Vagina (tissue), 2 donors: ENCODE data around the gene DIS3. TPM values are rescaled to one million over a fixed set of nuclear protein-coding genes. Genes with fewer than 3 reads are reported as not detected.
A peak's percentile ranks its signal among the peaks of the same experiment; 100 is the strongest.
"Not testable (repeated sequence)": the region's sequence is repeated elsewhere in the genome, so short reads cannot be mapped to it uniquely, and the experiment has no call there.

Experiments
- DNase-seq, 2 donors: peaks; one replicate each; pipeline ENCODE4 v3.0.0-alpha.2; 2017; ENCODE audit errors: extremely low spot score in 2 of 2
- H3K27ac ChIP-seq: fragments of 200-600 bp; sonication (generic); one replicate; pipeline ENCODE4 v1.5.1; 2019
- H3K27me3 ChIP-seq: fragments of 200-600 bp; sonication (generic); one replicate; pipeline ENCODE4 v1.5.1; 2019
- H3K36me3 ChIP-seq, 2 donors: fragments of 200-600 bp; sonication (generic); one replicate each; pipeline ENCODE4 v1.5.1; 2017 to 2019
- H3K4me1 ChIP-seq: fragments of 200-600 bp; sonication (generic); one replicate; pipeline ENCODE4 v1.5.1; 2019
- H3K4me3 ChIP-seq, 2 donors: fragments of 200-600 bp; sonication (generic); 1 replicate in 1 of 2; 2 replicates in 1 of 2; pipeline ENCODE4 v1.5.1; 2016 to 2019
- H3K9me3 ChIP-seq: fragments of 200-600 bp; sonication (generic); one replicate; pipeline ENCODE4 v1.5.1; 2019
- CTCF ChIP-seq, 3 experiments: fragments of 450-650 bp in 2 of 3; fragments of 200-600 bp in 1 of 3; sonication (generic) in 1 of 3; IDR thresholded peaks; one replicate each; pipeline ENCODE4 v1.5.1; 2017 to 2019; ENCODE audit warnings: antibody characterized with exemption in 3 of 3, mild to moderate bottlenecking in 2 of 3, moderate library complexity in 2 of 3
- POLR2A ChIP-seq, 2 donors: fragments of 450-650 bp; IDR thresholded peaks; one replicate each; pipeline ENCODE4 v1.6.1; 2017; ENCODE audit warnings: antibody characterized with exemption in 2 of 2, mild to moderate bottlenecking in 2 of 2, moderate library complexity in 2 of 2
- POLR2AphosphoS5 ChIP-seq, 2 donors: sonication (generic); formaldehyde crosslinking; IDR thresholded peaks; one replicate each; pipeline ENCODE4 v1.9.0; 2017; ENCODE audit warnings: antibody characterized with exemption in 2 of 2, mild to moderate bottlenecking in 2 of 2, low read depth in 1 of 2; ENCODE audit not compliant: insufficient read depth in 1 of 2
- intact Hi-C: fragments of 100-400 bp; cut with DNase I; formaldehyde crosslinking; loops from one replicate; pipeline ENCODE4 v1.15.1; 2023
- total RNA-seq: library from RNA; depleted of rRNA; stranded (reverse); fragments of >200 nt; gene quantifications from one replicate; pipeline ENCODE4 v1.2.3, GENCODE V29; 2016

Gene DIS3
- total RNA-seq, 1 donor from 2014 or later, result 19.4 TPM

- TF ChIP-seq POLR2AphosphoS5 (IDR thresholded peaks at IDR 0.05; ENCODE audit: insufficient read depth in 1 of 2, low read depth in 1 of 2), result no peak
- TF ChIP-seq POLR2A (IDR thresholded peaks at IDR 0.05), result no peak
- no peak for TF ChIP-seq CTCF (IDR thresholded peaks at IDR 0.05)
- Histone ChIP-seq H3K36me3 (peaks cover 0 to 25% of the 10 kb centered on the region in 2 donors), H3K27ac (no peak overlapping the region), H3K4me3 (no peak overlapping the region), H3K4me1 (no peaks in the 10 kb centered on the region), H3K9me3 (no peaks in the 10 kb centered on the region), H3K27me3 (no peaks in the 10 kb centered on the region)
- intact Hi-C loops, result no loop called here
- DNase-seq, result no peak
Observed at GRCh38 chr13:72798817-72799216, 17.1 kb upstream of the DIS3 start.

- no peaks in the 10 kb centered on the region for H3K9me3 ChIP-seq
- no peak overlapping the region for H3K27ac ChIP-seq
- H3K4me1 ChIP-seq, result no peaks in the 10 kb centered on the region
- DNase-seq, result no peak
- TF ChIP-seq CTCF (IDR thresholded peaks at IDR 0.05) (no peak), POLR2AphosphoS5 (IDR thresholded peaks at IDR 0.05; ENCODE audit: insufficient read depth in 1 of 2, low read depth in 1 of 2) (no peak), POLR2A (IDR thresholded peaks at IDR 0.05) (no peak)
- H3K4me3 ChIP-seq, result no peak overlapping the region
- H3K36me3 ChIP-seq, result peaks cover 0 to 22% of the 10 kb centered on the region in 2 donors
- intact Hi-C loops, result no loop called here
- H3K27me3 ChIP-seq, result no peaks in the 10 kb centered on the region
Observed at GRCh38 chr13:72792640-72793039, 10.9 kb upstream of the DIS3 start.

- Histone ChIP-seq H3K4me1 (peaks cover 9% of the 10 kb centered on the region), H3K27ac (no peak overlapping the region), H3K9me3 (no peaks in the 10 kb centered on the region), H3K27me3 (no peaks in the 10 kb centered on the region), H3K4me3 (no peak overlapping the region), H3K36me3 (peaks cover 0 to 13% of the 10 kb centered on the region in 2 donors)
- TF ChIP-seq CTCF (IDR thresholded peaks at IDR 0.05), result no peak
- TF ChIP-seq POLR2AphosphoS5 (IDR thresholded peaks at IDR 0.05; ENCODE audit: insufficient read depth in 1 of 2, low read depth in 1 of 2), result no peak
- no peak for TF ChIP-seq POLR2A (IDR thresholded peaks at IDR 0.05)
- DNase-seq, result no peak
- intact Hi-C loops, result loop anchor here (10.0 kb wide), 1 partner anchor 64 kb away; the partner anchor contains the start of genes BORA and MZT1
Observed at GRCh38 chr13:72788831-72789230, 7.1 kb upstream of the DIS3 start.

- H3K27me3 ChIP-seq, result not testable (repeated sequence)
- H3K4me1 ChIP-seq, result peaks cover 40% of the 10 kb centered on the region
- intact Hi-C loops, result loop anchor here (10.0 kb wide), 1 partner anchor 60 kb away; the partner anchor contains the start of genes BORA and MZT1
Observed at GRCh38 chr13:72784679-72785078, 3.0 kb upstream of the DIS3 start.

GRCh38 chr13:72782717-72783116, 1.0 kb upstream of the DIS3 start:
- DNase-seq, result no peak
- intact Hi-C loops, result loop anchor here (10.0 kb wide), 1 partner anchor 58 kb away; the partner anchor contains the start of genes BORA and MZT1
- peak overlapping the region; percentile 72 to 100 for H3K4me3 ChIP-seq
- H3K36me3 ChIP-seq, result peaks cover 0 to 4% of the 10 kb centered on the region in 2 donors
- peak overlapping the region; percentile 84 for H3K27ac ChIP-seq
- TF ChIP-seq POLR2AphosphoS5 (IDR thresholded peaks at IDR 0.05; ENCODE audit: insufficient read depth in 1 of 2, low read depth in 1 of 2) (no peak), CTCF (IDR thresholded peaks at IDR 0.05) (no peak), POLR2A (IDR thresholded peaks at IDR 0.05) (no peak)
- H3K27me3 ChIP-seq, result no peaks in the 10 kb centered on the region
- peaks cover 50% of the 10 kb centered on the region for H3K4me1 ChIP-seq
- H3K9me3 ChIP-seq, result no peaks in the 10 kb centered on the region

More at GRCh38 chr13:72784679-72785078, 3.0 kb upstream of the DIS3 start:
- DNase-seq, H3K4me3 ChIP-seq, H3K27ac ChIP-seq, H3K36me3 ChIP-seq, H3K9me3 ChIP-seq: not testable (repeated sequence)
